OCI-LY7 (cell line): ENCODE measurements around the gene TKT.

Source experiments
- CTCF ChIP-seq: fragments of 200-600 bp; sonication (generic); conservative IDR thresholded peaks from 2 replicates; pipeline ENCODE4 v1.5.1; 2014; ENCODE audit warnings: mild to moderate bottlenecking, antibody characterized with exemption, low read length, moderate library complexity, mixed read lengths
- EZH2phosphoT487 ChIP-seq: fragments of 200-600 bp; sonication (generic); IDR thresholded peaks from 2 replicates; pipeline ENCODE4 v1.6.1; 2018; ENCODE audit warnings: low read depth, borderline replicate concordance, mild to moderate bottlenecking, mixed run types, antibody characterized with exemption, low read length, moderate library complexity, mixed read lengths

- TF ChIP-seq CTCF (no peak), EZH2phosphoT487 (no peak)
Measured at GRCh38 chr3:53264718-53265117, 8.9 kb upstream of the TKT start.
